Measurements from ENCODE around the gene PPARG. TPM values are rescaled to one million over a fixed set of nuclear protein-coding genes. Genes with fewer than 3 reads are reported as not detected.

Gene PPARG
- polyA plus RNA-seq, 2 of the 4 experiments (the other 2 are of a cell fraction), result 38.9 to 43.1 TPM

DNA sequence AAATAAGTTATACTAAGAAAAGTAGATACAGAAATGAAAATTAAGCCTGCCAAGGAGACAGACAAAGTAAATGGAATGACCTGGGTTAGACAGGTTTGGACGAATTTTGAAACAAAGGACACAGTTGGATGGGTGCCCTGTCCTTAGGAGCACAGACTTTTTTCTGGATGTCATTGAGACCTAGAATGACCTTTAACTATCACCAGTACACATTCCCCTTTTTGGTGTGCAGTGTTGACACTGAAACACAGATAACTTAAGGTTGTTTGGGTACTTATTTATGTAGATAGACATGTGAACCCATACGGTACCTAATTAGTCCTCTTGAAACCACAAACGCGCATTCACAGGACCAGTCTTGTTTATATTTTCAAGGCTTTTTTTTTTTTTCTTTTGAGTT lies 86.7 kb downstream of the PPARG start:
- no peak for ATAC-seq
- ChIA-PET POLR2A (no interaction called here), CTCF (interaction anchor here (1.2 kb wide), 1 partner anchor 199 kb away, joined by 3 read pairs; no protein-coding TSS in a partner anchor)
- no peak for TF ChIP-seq SMC3 (IDR thresholded peaks at IDR 0.05)
- Histone ChIP-seq H3K4me3 (no peak overlapping the region), H3K9me3 (no peaks in the 10 kb centered on the region), H3K27ac (no peak overlapping the region), H3K4me1 (peaks cover 19% of the 10 kb centered on the region), H3K4me2 (no peak overlapping the region)
- no peak for DNase-seq (ENCODE audit: low read depth in 1 of 2, low spot score in 1 of 2)
- no peak for FAIRE-seq
- 88% methylated on average over 4 of the region's 4 CpGs for WGBS (ENCODE audit: missing lambda C conversion rate)

DNA sequence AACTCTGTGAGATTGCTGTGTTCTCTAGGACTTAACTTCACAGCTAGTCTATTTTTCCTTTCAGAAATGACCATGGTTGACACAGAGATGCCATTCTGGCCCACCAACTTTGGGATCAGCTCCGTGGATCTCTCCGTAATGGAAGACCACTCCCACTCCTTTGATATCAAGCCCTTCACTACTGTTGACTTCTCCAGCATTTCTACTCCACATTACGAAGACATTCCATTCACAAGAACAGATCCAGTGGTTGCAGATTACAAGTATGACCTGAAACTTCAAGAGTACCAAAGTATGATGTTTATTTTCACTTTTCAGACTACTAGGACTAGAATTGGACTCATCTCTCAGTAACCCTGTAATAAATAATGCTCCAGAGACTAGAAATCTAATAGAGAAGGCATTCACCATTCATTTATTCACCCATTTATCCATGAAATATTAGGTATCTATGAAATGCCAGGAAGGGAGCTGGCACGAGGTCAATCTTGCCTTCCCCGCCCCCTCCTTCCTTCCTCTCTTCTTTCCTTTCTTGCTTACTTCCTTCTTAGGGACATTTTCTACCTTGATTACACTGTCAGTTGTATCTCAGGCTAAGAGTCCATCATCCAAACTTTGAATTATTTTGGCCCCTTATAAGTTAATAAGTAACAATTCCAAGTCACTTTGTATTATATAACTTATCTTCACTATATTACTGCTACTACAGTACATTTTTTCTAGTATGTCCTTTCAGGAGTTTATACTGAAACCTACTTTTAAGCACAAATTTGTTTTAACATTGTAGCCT lies 91.0 kb downstream of the PPARG start:
- Histone ChIP-seq H3K4me3 (no peak overlapping the region), H3K27ac (no peak overlapping the region), H3K9me3 (no peaks in the 10 kb centered on the region), H3K4me1 (peaks cover 8% of the 10 kb centered on the region; the same call in 2 of the 3 replicates), H3K4me2 (no peak overlapping the region)
- no peak for TF ChIP-seq NR3C1 (IDR thresholded peaks at IDR 0.05)
- TF ChIP-seq SREBF2 (IDR thresholded peaks at IDR 0.05), result no peak
- no peak for TF ChIP-seq ESRRA (IDR thresholded peaks at IDR 0.05; ENCODE audit: borderline replicate concordance, low read length)
- TF ChIP-seq KDM1A (IDR thresholded peaks at IDR 0.05; ENCODE audit: low read depth), result no peak
- TF ChIP-seq, protein P1, sequence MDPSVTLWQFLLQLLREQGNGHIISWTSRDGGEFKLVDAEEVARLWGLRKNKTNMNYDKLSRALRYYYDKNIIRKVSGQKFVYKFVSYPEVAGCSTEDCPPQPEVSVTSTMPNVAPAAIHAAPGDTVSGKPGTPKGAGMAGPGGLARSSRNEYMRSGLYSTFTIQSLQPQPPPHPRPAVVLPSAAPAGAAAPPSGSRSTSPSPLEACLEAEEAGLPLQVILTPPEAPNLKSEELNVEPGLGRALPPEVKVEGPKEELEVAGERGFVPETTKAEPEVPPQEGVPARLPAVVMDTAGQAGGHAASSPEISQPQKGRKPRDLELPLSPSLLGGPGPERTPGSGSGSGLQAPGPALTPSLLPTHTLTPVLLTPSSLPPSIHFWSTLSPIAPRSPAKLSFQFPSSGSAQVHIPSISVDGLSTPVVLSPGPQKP (IDR thresholded peaks at IDR 0.05; ENCODE audit: low read depth, low read length), result no peak
- no peak for TF ChIP-seq TP53 (CRISPR knock-in tag; IDR thresholded peaks at IDR 0.05)
- no peak for TF ChIP-seq HDAC2 (IDR thresholded peaks at IDR 0.05)
- no peak for TF ChIP-seq HEYL (CRISPR knock-in tag; IDR thresholded peaks at IDR 0.05)
- TF ChIP-seq NPAS2 (CRISPR knock-in tag; IDR thresholded peaks at IDR 0.05; ENCODE audit: borderline replicate concordance), result no peak
- no peak for TF ChIP-seq HOXB13 (CRISPR knock-in tag; IDR thresholded peaks at IDR 0.05; ENCODE audit: low read depth)
- TF ChIP-seq ZC3H11A (IDR thresholded peaks at IDR 0.05), result no peak
- TF ChIP-seq CBX2 (IDR thresholded peaks at IDR 0.05; ENCODE audit: borderline replicate concordance, low read depth), result no peak
- ChIA-PET CTCF (interaction anchor here (1.4 kb wide), 1 partner anchor 100 kb away, joined by 6 read pairs; no protein-coding TSS in a partner anchor), POLR2A (no interaction called here)
- WGBS (ENCODE audit: missing lambda C conversion rate), result 87% methylated on average over 5 of the region's 5 CpGs
- ATAC-seq (no peak), DNase-seq (ENCODE audit: low read depth in 1 of 2, low spot score in 1 of 2) (no peak), FAIRE-seq (no peak)

DNA sequence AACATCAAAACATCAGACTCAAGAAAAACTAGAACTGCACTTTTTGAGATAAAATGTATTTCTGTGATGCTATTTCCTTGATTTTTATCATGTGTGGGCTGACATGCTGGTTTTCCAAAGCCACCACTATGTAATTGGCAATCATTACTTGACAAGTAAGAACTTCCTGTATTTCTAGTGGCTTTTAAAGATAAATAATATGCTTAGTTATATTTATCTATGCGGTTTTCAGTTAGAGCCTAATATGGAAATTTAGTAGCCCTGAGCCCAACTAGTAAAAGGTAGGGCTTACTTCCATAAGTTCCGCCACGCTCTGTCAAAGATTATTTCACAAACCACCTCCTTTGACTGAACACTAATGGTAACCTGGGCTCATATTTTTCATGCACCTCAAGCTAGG lies 91.6 kb downstream of the PPARG start:
- ChIA-PET CTCF (interaction anchor here (0.6 to 1.4 kb wide), 2 partner anchors 99 to 245 kb away, joined by 3 to 6 read pairs; no protein-coding TSS in a partner anchor), POLR2A (no interaction called here)
- 90% methylated on average over 3 of the region's 3 CpGs for WGBS (ENCODE audit: missing lambda C conversion rate)
- DNase-seq (ENCODE audit: low read depth in 1 of 2, low spot score in 1 of 2), result no peak
- Histone ChIP-seq H3K9me3 (no peaks in the 10 kb centered on the region), H3K4me2 (no peak overlapping the region), H3K4me1 (peaks cover 10% of the 10 kb centered on the region; the same call in 2 of the 3 replicates), H3K4me3 (no peak overlapping the region), H3K27ac (no peak overlapping the region)
- no peak for ATAC-seq
- TF ChIP-seq GATA3 (IDR thresholded peaks at IDR 0.05; ENCODE audit: borderline replicate concordance) (no peak), RFX5 (IDR thresholded peaks at IDR 0.05) (no peak), JUNB (IDR thresholded peaks at IDR 0.05) (no peak), BHLHE40 (IDR thresholded peaks at IDR 0.05; ENCODE audit: low read depth, low read length) (no peak), ZFP36 (IDR thresholded peaks at IDR 0.05; ENCODE audit: borderline replicate concordance, partially characterized antibody) (no peak)
- TF ChIP-seq, protein P2, sequence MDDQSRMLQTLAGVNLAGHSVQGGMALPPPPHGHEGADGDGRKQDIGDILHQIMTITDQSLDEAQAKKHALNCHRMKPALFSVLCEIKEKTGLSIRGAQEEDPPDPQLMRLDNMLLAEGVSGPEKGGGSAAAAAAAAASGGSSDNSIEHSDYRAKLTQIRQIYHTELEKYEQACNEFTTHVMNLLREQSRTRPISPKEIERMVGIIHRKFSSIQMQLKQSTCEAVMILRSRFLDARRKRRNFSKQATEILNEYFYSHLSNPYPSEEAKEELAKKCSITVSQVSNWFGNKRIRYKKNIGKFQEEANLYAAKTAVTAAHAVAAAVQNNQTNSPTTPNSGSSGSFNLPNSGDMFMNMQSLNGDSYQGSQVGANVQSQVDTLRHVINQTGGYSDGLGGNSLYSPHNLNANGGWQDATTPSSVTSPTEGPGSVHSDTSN (IDR thresholded peaks at IDR 0.05), result no peak
- TF ChIP-seq, protein P1 (IDR thresholded peaks at IDR 0.05; ENCODE audit: low read depth, low read length), result no peak
- FAIRE-seq, result no peak
